SK-N-SH treated with all-trans-retinoic acid at 6 μM for 48 hours (cell line): Measurements from ENCODE around the gene MRPL46.

Experiments
- ATAC-seq: fragments of 200-7000 bp; cut with Tn5 transposase; 3 replicates; pipeline ENCODE4 v1.9.1; 2020; ENCODE audit warnings: mild to moderate bottlenecking, moderate library complexity
- ARNTL ChIP-seq: fragments of 450-650 bp; formaldehyde crosslinking; IDR thresholded peaks from 2 replicates; pipeline ENCODE4 v1.5.0; 2020; ENCODE audit warnings: low read depth, mild to moderate bottlenecking, moderate library complexity, borderline replicate concordance
- BACH2 ChIP-seq: fragments of 250-450 bp; sonication (Bioruptor Pico); IDR thresholded peaks from 2 replicates; pipeline ENCODE4 v1.9.0; 2021; ENCODE audit warnings: mild to moderate bottlenecking, borderline replicate concordance
- ESRRG ChIP-seq: fragments of 250-450 bp; sonication (Bioruptor Pico); IDR thresholded peaks from 2 replicates; pipeline ENCODE4 v1.6.1; 2021; ENCODE audit warnings: mild to moderate bottlenecking
- GLIS3 ChIP-seq: fragments of 250-450 bp; sonication (Bioruptor Pico); IDR thresholded peaks from 2 replicates; pipeline ENCODE4 v1.5.0; 2020; ENCODE audit warnings: mild to moderate bottlenecking, moderate library complexity
- ISL1 ChIP-seq: fragments of 250-450 bp; sonication (Bioruptor Pico); IDR thresholded peaks from 2 replicates; pipeline ENCODE4 v2.1.2; 2022; ENCODE audit warnings: mild to moderate bottlenecking, moderate library complexity
- OSR1 ChIP-seq: fragments of 250-450 bp; sonication (Bioruptor Pico); IDR thresholded peaks from 2 replicates; pipeline ENCODE4 v1.8.0; 2022; ENCODE audit warnings: moderate library complexity, mild to moderate bottlenecking, inconsistent platforms
- PPARA ChIP-seq: fragments of 250-450 bp; sonication (Bioruptor Pico); IDR thresholded peaks from 2 replicates; pipeline ENCODE4 v1.5.0; 2020; ENCODE audit warnings: mild to moderate bottlenecking, borderline replicate concordance
- RARB ChIP-seq: fragments of 250-450 bp; sonication (Bioruptor Pico); IDR thresholded peaks from 2 replicates; pipeline ENCODE4 v1.8.0; 2021; ENCODE audit warnings: mild to moderate bottlenecking, moderate library complexity
- SNAI2 ChIP-seq: fragments of 250-450 bp; sonication (Bioruptor Pico); IDR thresholded peaks from 2 replicates; pipeline ENCODE4 v1.5.0; 2020; ENCODE audit warnings: mild to moderate bottlenecking, moderate library complexity
- TCF4 ChIP-seq: fragments of 250-450 bp; sonication (Bioruptor Pico); IDR thresholded peaks from 2 replicates; pipeline ENCODE4 v1.8.0; 2021; ENCODE audit warnings: mild to moderate bottlenecking, moderate library complexity, borderline replicate concordance
- TOX ChIP-seq: fragments of 250-450 bp; sonication (Bioruptor Pico); IDR thresholded peaks from 2 replicates; pipeline ENCODE4 v1.8.0; 2021; ENCODE audit warnings: mild to moderate bottlenecking, moderate library complexity, borderline replicate concordance
- ZFP3 ChIP-seq: fragments of 250-450 bp; sonication (Bioruptor Pico); IDR thresholded peaks from 2 replicates; pipeline ENCODE4 v1.5.0; 2020; ENCODE audit warnings: mild to moderate bottlenecking, moderate library complexity
- ZFP30 ChIP-seq: fragments of 450-650 bp; formaldehyde crosslinking; IDR thresholded peaks from 2 replicates; pipeline ENCODE4 v1.5.0; 2022; ENCODE audit warnings: mild to moderate bottlenecking, moderate library complexity
- ZNF565 ChIP-seq: fragments of 450-650 bp; formaldehyde crosslinking; conservative IDR thresholded peaks from 2 replicates; pipeline ENCODE4 v1.5.0; 2020; ENCODE audit warnings: low read depth, mild to moderate bottlenecking, moderate library complexity
- ZNF70 ChIP-seq: fragments of 450-650 bp; formaldehyde crosslinking; IDR thresholded peaks from 2 replicates; pipeline ENCODE4 v1.5.0; 2020; ENCODE audit warnings: mild to moderate bottlenecking, moderate library complexity
- TF ChIP-seq, protein P1 (sequence below): fragments of 250-450 bp; sonication (Bioruptor Pico); IDR thresholded peaks from 2 replicates; pipeline ENCODE4 v1.5.1; 2020; ENCODE audit warnings: low read depth, mild to moderate bottlenecking, moderate library complexity
- TF ChIP-seq, protein P2 (sequence below): fragments of 250-450 bp; sonication (Bioruptor Pico); IDR thresholded peaks from 2 replicates; pipeline ENCODE4 v1.8.0; 2021; ENCODE audit warnings: low read depth, mild to moderate bottlenecking, moderate library complexity, borderline replicate concordance
- TF ChIP-seq, protein P3 (sequence below): fragments of 250-450 bp; sonication (Bioruptor Pico); IDR thresholded peaks from 2 replicates; pipeline ENCODE4 v1.5.0; 2020; ENCODE audit warnings: mild to moderate bottlenecking, moderate library complexity
- TF ChIP-seq, protein P4 (sequence below): fragments of 250-450 bp; sonication (Bioruptor Pico); IDR thresholded peaks from 2 replicates; pipeline ENCODE4 v1.8.0; 2020; ENCODE audit warnings: mild to moderate bottlenecking, moderate library complexity, borderline replicate concordance
- TF ChIP-seq, protein P5 (sequence below): fragments of 250-450 bp; sonication (Bioruptor Pico); IDR thresholded peaks from 2 replicates; pipeline ENCODE4 v1.5.1; 2021; ENCODE audit warnings: mild to moderate bottlenecking, moderate library complexity

Gene MRPL46

DNA sequence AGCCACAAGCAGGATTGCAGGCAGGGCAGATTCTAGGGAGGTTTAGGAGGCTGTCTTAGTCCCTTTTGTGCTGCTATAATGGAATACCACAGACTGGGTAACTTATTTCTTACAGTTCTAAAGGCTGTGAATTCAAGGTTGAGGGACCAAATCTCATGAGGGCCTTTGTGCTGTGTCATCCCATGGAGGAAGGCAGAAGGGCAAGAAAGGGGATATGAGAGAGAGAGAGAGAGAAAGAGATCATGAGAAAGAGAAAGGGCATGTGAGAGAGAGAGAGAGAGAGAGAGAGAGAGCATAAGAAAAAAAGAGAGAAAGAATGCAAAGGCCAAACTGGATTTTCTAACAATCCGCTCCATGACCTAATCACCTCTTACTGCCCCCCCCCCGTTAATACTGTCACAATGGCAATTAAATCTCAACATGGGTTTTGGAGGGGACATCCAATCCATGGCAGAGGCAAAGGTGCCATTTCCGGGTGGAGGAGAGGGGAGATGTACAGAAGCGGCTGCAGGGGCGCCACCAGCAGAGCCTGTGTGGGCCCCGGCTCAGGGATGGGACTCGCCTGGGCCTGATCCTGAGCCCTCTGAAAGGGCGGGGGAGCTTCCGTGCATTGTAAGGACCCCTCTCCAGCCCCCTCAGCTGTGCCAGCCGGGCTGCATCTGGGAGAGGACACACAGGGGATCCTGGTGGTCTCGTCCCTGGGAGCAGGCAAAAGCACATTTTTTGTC is 20.8 kb upstream of the MRPL46 start:
- TF ChIP-seq SNAI2 (CRISPR knock-in tag) (no peak), BACH2 (CRISPR knock-in tag) (no peak), ZFP30 (CRISPR knock-in tag) (no peak), ZNF565 (no peak), RARB (CRISPR knock-in tag) (no peak), ZNF70 (CRISPR knock-in tag) (no peak), PPARA (CRISPR knock-in tag) (no peak), ESRRG (CRISPR knock-in tag) (no peak), TCF4 (CRISPR knock-in tag) (no peak), GLIS3 (CRISPR knock-in tag) (no peak), OSR1 (no peak)
- TF ChIP-seq, protein P1, sequence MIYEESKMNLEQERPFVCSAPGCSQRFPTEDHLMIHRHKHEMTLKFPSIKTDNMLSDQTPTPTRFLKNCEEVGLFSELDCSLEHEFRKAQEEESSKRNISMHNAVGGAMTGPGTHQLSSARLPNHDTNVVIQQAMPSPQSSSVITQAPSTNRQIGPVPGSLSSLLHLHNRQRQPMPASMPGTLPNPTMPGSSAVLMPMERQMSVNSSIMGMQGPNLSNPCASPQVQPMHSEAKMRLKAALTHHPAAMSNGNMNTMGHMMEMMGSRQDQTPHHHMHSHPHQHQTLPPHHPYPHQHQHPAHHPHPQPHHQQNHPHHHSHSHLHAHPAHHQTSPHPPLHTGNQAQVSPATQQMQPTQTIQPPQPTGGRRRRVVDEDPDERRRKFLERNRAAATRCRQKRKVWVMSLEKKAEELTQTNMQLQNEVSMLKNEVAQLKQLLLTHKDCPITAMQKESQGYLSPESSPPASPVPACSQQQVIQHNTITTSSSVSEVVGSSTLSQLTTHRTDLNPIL (CRISPR knock-in tag), result no peak
- TF ChIP-seq, protein P2, sequence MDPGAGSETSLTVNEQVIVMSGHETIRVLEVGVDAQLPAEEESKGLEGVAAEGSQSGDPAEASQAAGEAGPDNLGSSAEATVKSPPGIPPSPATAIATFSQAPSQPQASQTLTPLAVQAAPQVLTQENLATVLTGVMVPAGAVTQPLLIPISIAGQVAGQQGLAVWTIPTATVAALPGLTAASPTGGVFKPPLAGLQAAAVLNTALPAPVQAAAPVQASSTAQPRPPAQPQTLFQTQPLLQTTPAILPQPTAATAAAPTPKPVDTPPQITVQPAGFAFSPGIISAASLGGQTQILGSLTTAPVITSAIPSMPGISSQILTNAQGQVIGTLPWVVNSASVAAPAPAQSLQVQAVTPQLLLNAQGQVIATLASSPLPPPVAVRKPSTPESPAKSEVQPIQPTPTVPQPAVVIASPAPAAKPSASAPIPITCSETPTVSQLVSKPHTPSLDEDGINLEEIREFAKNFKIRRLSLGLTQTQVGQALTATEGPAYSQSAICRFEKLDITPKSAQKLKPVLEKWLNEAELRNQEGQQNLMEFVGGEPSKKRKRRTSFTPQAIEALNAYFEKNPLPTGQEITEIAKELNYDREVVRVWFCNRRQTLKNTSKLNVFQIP, result no peak
- ATAC-seq, result no peak

DNA sequence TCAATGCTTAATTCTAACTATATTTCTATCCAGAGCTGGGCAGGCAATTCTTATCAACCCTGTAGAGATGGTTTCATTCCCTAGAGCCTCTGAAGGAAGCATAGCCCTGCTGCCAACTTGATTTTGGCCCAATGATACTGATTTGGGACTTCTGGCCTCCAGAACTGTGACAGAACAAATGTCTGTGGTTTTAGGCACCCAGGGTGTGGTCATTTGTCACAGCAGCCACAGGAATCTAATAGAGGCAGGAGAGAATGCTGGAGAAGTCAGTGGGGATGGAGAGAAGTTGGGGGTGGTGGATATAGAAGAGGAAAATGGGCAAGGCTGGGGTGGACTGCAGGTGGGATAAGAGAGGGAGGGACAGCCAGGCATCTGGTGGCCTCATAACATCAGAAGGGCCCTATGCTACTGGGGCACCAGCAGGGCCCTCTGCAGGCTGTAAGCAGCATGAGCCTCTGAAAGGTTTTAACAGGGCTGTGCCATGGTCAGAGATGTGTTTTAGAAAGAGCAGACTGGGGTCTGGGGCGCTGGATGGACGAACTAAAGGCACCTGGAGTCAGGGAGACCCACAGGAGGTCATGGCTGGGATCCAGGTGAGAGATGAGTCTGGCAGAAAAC is 20.1 kb upstream of the MRPL46 start:
- TF ChIP-seq GLIS3 (CRISPR knock-in tag) (no peak), ZFP3 (CRISPR knock-in tag) (no peak), ARNTL (CRISPR knock-in tag) (no peak), TCF4 (CRISPR knock-in tag) (no peak), ISL1 (CRISPR knock-in tag) (no peak), TOX (CRISPR knock-in tag) (no peak), ZNF70 (CRISPR knock-in tag) (no peak), PPARA (CRISPR knock-in tag) (no peak), ZNF565 (no peak)
- TF ChIP-seq, protein P3, sequence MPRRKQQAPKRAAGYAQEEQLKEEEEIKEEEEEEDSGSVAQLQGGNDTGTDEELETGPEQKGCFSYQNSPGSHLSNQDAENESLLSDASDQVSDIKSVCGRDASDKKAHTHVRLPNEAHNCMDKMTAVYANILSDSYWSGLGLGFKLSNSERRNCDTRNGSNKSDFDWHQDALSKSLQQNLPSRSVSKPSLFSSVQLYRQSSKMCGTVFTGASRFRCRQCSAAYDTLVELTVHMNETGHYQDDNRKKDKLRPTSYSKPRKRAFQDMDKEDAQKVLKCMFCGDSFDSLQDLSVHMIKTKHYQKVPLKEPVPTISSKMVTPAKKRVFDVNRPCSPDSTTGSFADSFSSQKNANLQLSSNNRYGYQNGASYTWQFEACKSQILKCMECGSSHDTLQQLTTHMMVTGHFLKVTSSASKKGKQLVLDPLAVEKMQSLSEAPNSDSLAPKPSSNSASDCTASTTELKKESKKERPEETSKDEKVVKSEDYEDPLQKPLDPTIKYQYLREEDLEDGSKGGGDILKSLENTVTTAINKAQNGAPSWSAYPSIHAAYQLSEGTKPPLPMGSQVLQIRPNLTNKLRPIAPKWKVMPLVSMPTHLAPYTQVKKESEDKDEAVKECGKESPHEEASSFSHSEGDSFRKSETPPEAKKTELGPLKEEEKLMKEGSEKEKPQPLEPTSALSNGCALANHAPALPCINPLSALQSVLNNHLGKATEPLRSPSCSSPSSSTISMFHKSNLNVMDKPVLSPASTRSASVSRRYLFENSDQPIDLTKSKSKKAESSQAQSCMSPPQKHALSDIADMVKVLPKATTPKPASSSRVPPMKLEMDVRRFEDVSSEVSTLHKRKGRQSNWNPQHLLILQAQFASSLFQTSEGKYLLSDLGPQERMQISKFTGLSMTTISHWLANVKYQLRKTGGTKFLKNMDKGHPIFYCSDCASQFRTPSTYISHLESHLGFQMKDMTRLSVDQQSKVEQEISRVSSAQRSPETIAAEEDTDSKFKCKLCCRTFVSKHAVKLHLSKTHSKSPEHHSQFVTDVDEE (CRISPR knock-in tag), result no peak
- TF ChIP-seq, protein P4, sequence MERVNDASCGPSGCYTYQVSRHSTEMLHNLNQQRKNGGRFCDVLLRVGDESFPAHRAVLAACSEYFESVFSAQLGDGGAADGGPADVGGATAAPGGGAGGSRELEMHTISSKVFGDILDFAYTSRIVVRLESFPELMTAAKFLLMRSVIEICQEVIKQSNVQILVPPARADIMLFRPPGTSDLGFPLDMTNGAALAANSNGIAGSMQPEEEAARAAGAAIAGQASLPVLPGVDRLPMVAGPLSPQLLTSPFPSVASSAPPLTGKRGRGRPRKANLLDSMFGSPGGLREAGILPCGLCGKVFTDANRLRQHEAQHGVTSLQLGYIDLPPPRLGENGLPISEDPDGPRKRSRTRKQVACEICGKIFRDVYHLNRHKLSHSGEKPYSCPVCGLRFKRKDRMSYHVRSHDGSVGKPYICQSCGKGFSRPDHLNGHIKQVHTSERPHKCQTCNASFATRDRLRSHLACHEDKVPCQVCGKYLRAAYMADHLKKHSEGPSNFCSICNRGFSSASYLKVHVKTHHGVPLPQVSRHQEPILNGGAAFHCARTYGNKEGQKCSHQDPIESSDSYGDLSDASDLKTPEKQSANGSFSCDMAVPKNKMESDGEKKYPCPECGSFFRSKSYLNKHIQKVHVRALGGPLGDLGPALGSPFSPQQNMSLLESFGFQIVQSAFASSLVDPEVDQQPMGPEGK (CRISPR knock-in tag), result no peak
- TF ChIP-seq, protein P1 (CRISPR knock-in tag), result no peak
- TF ChIP-seq, protein P5, sequence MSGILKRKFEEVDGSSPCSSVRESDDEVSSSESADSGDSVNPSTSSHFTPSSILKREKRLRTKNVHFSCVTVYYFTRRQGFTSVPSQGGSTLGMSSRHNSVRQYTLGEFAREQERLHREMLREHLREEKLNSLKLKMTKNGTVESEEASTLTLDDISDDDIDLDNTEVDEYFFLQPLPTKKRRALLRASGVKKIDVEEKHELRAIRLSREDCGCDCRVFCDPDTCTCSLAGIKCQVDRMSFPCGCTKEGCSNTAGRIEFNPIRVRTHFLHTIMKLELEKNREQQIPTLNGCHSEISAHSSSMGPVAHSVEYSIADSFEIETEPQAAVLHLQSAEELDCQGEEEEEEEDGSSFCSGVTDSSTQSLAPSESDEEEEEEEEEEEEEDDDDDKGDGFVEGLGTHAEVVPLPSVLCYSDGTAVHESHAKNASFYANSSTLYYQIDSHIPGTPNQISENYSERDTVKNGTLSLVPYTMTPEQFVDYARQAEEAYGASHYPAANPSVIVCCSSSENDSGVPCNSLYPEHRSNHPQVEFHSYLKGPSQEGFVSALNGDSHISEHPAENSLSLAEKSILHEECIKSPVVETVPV (CRISPR knock-in tag), result no peak
- TF ChIP-seq, all 23 proteins: peak for 0
- peak; percentile 23; the same call in 1 of the 3 replicates for ATAC-seq
